Activated naive CD8-positive, alpha-beta T cell (primary cell): Measurements from ENCODE around the gene GNB1L.
"Not testable (repeated sequence)": the region's sequence is repeated elsewhere in the genome, so short reads cannot be mapped to it uniquely, and the experiment has no call there.

Experiments used
- H3K27ac Mint-ChIP-seq: one replicate; pipeline ENCODE4 v1.8.0; 2021; ENCODE audit warnings: mixed read lengths
- H3K27me3 Mint-ChIP-seq: one replicate; pipeline ENCODE4 v1.8.0; 2021; ENCODE audit warnings: mixed read lengths
- H3K36me3 Mint-ChIP-seq: one replicate; pipeline ENCODE4 v1.8.0; 2021; ENCODE audit warnings: mixed read lengths
- H3K4me1 Mint-ChIP-seq: one replicate; pipeline ENCODE4 v1.8.0; 2021; ENCODE audit warnings: low read depth, mixed read lengths
- H3K4me3 Mint-ChIP-seq: one replicate; pipeline ENCODE4 v1.8.0; 2021; ENCODE audit warnings: mild to moderate bottlenecking, mixed read lengths
- H3K9me3 Mint-ChIP-seq: one replicate; pipeline ENCODE4 v1.8.0; 2021; ENCODE audit warnings: low read depth, mixed read lengths

Gene GNB1L

GRCh38 chr22:19836512-19836911, 18.2 kb downstream of the GNB1L start:
- H3K4me3 Mint-ChIP-seq = no peak overlapping the region
- H3K27me3 Mint-ChIP-seq = no peaks in the 10 kb centered on the region
- peaks cover 4% of the 10 kb centered on the region for H3K36me3 Mint-ChIP-seq
- H3K27ac Mint-ChIP-seq = no peak overlapping the region
- H3K9me3 Mint-ChIP-seq = no peaks in the 10 kb centered on the region
- peaks cover 34% of the 10 kb centered on the region for H3K4me1 Mint-ChIP-seq

GRCh38 chr22:19834599-19834998, 20.1 kb downstream of the GNB1L start:
- Mint-ChIP-seq H3K9me3 (no peaks in the 10 kb centered on the region), H3K36me3 (peaks cover 6% of the 10 kb centered on the region), H3K4me1 (peaks cover 35% of the 10 kb centered on the region), H3K27me3 (no peaks in the 10 kb centered on the region), H3K4me3 (no peak overlapping the region), H3K27ac (no peak overlapping the region)

GRCh38 chr22:19833327-19833726, 21.3 kb downstream of the GNB1L start:
- H3K36me3 Mint-ChIP-seq, H3K27ac Mint-ChIP-seq, H3K4me3 Mint-ChIP-seq, H3K9me3 Mint-ChIP-seq, H3K27me3 Mint-ChIP-seq: not testable (repeated sequence)
- peaks cover 32% of the 10 kb centered on the region for H3K4me1 Mint-ChIP-seq

GRCh38 chr22:19832476-19833108, 22.1 kb downstream of the GNB1L start:
- peaks cover 5% of the 10 kb centered on the region for H3K36me3 Mint-ChIP-seq
- H3K9me3 Mint-ChIP-seq = no peaks in the 10 kb centered on the region
- H3K27ac Mint-ChIP-seq = no peak overlapping the region
- H3K4me3 Mint-ChIP-seq = no peak overlapping the region
- peaks cover 32% of the 10 kb centered on the region for H3K4me1 Mint-ChIP-seq
- no peaks in the 10 kb centered on the region for H3K27me3 Mint-ChIP-seq

GRCh38 chr22:19831979-19832378, 22.7 kb downstream of the GNB1L start:
- H3K4me1 Mint-ChIP-seq = peaks cover 32% of the 10 kb centered on the region
- H3K9me3 Mint-ChIP-seq, H3K27me3 Mint-ChIP-seq, H3K27ac Mint-ChIP-seq, H3K4me3 Mint-ChIP-seq, H3K36me3 Mint-ChIP-seq: not testable (repeated sequence)

- no peak overlapping the region for H3K27ac Mint-ChIP-seq
- H3K9me3 Mint-ChIP-seq = no peaks in the 10 kb centered on the region
- H3K27me3 Mint-ChIP-seq = no peaks in the 10 kb centered on the region
- peaks cover 27% of the 10 kb centered on the region for H3K4me1 Mint-ChIP-seq
- H3K36me3 Mint-ChIP-seq = peaks cover 10% of the 10 kb centered on the region
- no peak overlapping the region for H3K4me3 Mint-ChIP-seq
Observed at GRCh38 chr22:19831016-19831415, 23.7 kb downstream of the GNB1L start.

GRCh38 chr22:19828035-19828401, 26.7 kb downstream of the GNB1L start:
- H3K27me3 Mint-ChIP-seq = no peaks in the 10 kb centered on the region
- no peak overlapping the region for H3K4me3 Mint-ChIP-seq
- H3K36me3 Mint-ChIP-seq = peaks cover 10% of the 10 kb centered on the region
- H3K9me3 Mint-ChIP-seq = no peaks in the 10 kb centered on the region
- peaks cover 12% of the 10 kb centered on the region for H3K4me1 Mint-ChIP-seq
- no peak overlapping the region for H3K27ac Mint-ChIP-seq

- Mint-ChIP-seq H3K4me1 (peaks cover 9% of the 10 kb centered on the region), H3K36me3 (peaks cover 10% of the 10 kb centered on the region), H3K9me3 (no peaks in the 10 kb centered on the region), H3K27me3 (no peaks in the 10 kb centered on the region), H3K27ac (no peak overlapping the region), H3K4me3 (no peak overlapping the region)
Observed at GRCh38 chr22:19827341-19828034, 27.2 kb downstream of the GNB1L start.

GRCh38 chr22:19826619-19826950, 28.1 kb downstream of the GNB1L start:
- no peak overlapping the region for H3K27ac Mint-ChIP-seq
- peaks cover 6% of the 10 kb centered on the region for H3K4me1 Mint-ChIP-seq
- H3K9me3 Mint-ChIP-seq = no peaks in the 10 kb centered on the region
- H3K27me3 Mint-ChIP-seq = no peaks in the 10 kb centered on the region
- peaks cover 10% of the 10 kb centered on the region for H3K36me3 Mint-ChIP-seq
- H3K4me3 Mint-ChIP-seq = no peak overlapping the region

GRCh38 chr22:19825904-19826618, 28.6 kb downstream of the GNB1L start:
- Mint-ChIP-seq H3K27me3 (no peaks in the 10 kb centered on the region), H3K4me3 (no peak overlapping the region), H3K4me1 (peaks cover 6% of the 10 kb centered on the region), H3K36me3 (peaks cover 10% of the 10 kb centered on the region), H3K9me3 (no peaks in the 10 kb centered on the region), H3K27ac (no peak overlapping the region)

GRCh38 chr22:19824926-19825339, 29.7 kb downstream of the GNB1L start:
- Mint-ChIP-seq H3K9me3 (no peaks in the 10 kb centered on the region), H3K36me3 (peaks cover 8% of the 10 kb centered on the region), H3K4me3 (no peak overlapping the region), H3K4me1 (peaks cover 4% of the 10 kb centered on the region), H3K27ac (no peak overlapping the region), H3K27me3 (no peaks in the 10 kb centered on the region)

GRCh38 chr22:19824212-19824925, 30.3 kb downstream of the GNB1L start:
- Mint-ChIP-seq H3K9me3 (no peaks in the 10 kb centered on the region), H3K4me1 (peaks cover 4% of the 10 kb centered on the region)

GRCh38 chr22:19823902-19824211, 30.8 kb downstream of the GNB1L start:
- H3K9me3 Mint-ChIP-seq = no peaks in the 10 kb centered on the region
- no peak overlapping the region for H3K27ac Mint-ChIP-seq
- H3K27me3 Mint-ChIP-seq = no peaks in the 10 kb centered on the region
- H3K36me3 Mint-ChIP-seq = peaks cover 8% of the 10 kb centered on the region
- peaks cover 4% of the 10 kb centered on the region for H3K4me1 Mint-ChIP-seq
- H3K4me3 Mint-ChIP-seq = no peak overlapping the region

More at GRCh38 chr22:19824212-19824925, 30.3 kb downstream of the GNB1L start:
- no peak overlapping the region for H3K27ac Mint-ChIP-seq
- no peaks in the 10 kb centered on the region for H3K27me3 Mint-ChIP-seq
- H3K4me3 Mint-ChIP-seq = no peak overlapping the region
- peaks cover 8% of the 10 kb centered on the region for H3K36me3 Mint-ChIP-seq

- Mint-ChIP-seq H3K9me3 (no peaks in the 10 kb centered on the region), H3K36me3 (peaks cover 8% of the 10 kb centered on the region), H3K27ac (no peak overlapping the region), H3K4me3 (no peak overlapping the region), H3K4me1 (peaks cover 4% of the 10 kb centered on the region), H3K27me3 (no peaks in the 10 kb centered on the region)
Observed at GRCh38 chr22:19823191-19823901, 31.3 kb downstream of the GNB1L start.
